Effector memory CD8-positive, alpha-beta T cell (primary cell): ENCODE data around the gene CC2D2A.
"Not testable (repeated sequence)": the region's sequence is repeated elsewhere in the genome, so short reads cannot be mapped to it uniquely, and the experiment has no call there.

ENCODE experiments used
- ATAC-seq: fragments of 150-1000 bp; cut with Tn5 transposase; replicated peaks from 2 replicates; pipeline ENCODE4 v1.10.0; 2021; ENCODE audit warnings: mild to moderate bottlenecking, moderate library complexity
- DNase-seq, 3 experiments: peaks; one replicate each; pipeline ENCODE4 v3.0.0; 2021
- H3K27ac Mint-ChIP-seq, 2 donors: one replicate each; pipeline ENCODE4 v1.8.0; 2022; ENCODE audit warnings: mild to moderate bottlenecking in 2 of 2, mixed read lengths in 2 of 2, moderate library complexity in 2 of 2
- H3K27me3 Mint-ChIP-seq, 2 donors: one replicate each; pipeline ENCODE4 v1.8.0; 2022; ENCODE audit warnings: mixed read lengths in 2 of 2
- H3K36me3 Mint-ChIP-seq: one replicate; pipeline ENCODE4 v1.8.0; 2022; ENCODE audit warnings: mild to moderate bottlenecking, moderate library complexity, mixed read lengths; ENCODE audit not compliant: insufficient read depth
- H3K4me1 Mint-ChIP-seq, 2 donors: one replicate each; pipeline ENCODE4 v1.8.0; 2022; ENCODE audit warnings: low read depth in 2 of 2, mixed read lengths in 2 of 2
- H3K4me3 Mint-ChIP-seq, 2 donors: one replicate each; pipeline ENCODE4 v1.8.0; 2022; ENCODE audit warnings: mild to moderate bottlenecking in 2 of 2, mixed read lengths in 2 of 2, moderate library complexity in 2 of 2
- H3K9me3 Mint-ChIP-seq, 2 donors: one replicate each; pipeline ENCODE4 v1.8.0; 2022; ENCODE audit warnings: mixed read lengths in 2 of 2

Gene CC2D2A

GRCh38 chr4:15612136-15612535 lies 142.5 kb downstream of the CC2D2A start:
- Mint-ChIP-seq H3K36me3 (peaks cover 13% of the 10 kb centered on the region), H3K27me3 (no peaks in the 10 kb centered on the region), H3K27ac (no peak overlapping the region), H3K4me3 (no peak overlapping the region), H3K9me3 (no peaks in the 10 kb centered on the region), H3K4me1 (peaks cover 19 to 31% of the 10 kb centered on the region in 2 donors)
- no peak for DNase-seq
- no peak for ATAC-seq

DNA sequence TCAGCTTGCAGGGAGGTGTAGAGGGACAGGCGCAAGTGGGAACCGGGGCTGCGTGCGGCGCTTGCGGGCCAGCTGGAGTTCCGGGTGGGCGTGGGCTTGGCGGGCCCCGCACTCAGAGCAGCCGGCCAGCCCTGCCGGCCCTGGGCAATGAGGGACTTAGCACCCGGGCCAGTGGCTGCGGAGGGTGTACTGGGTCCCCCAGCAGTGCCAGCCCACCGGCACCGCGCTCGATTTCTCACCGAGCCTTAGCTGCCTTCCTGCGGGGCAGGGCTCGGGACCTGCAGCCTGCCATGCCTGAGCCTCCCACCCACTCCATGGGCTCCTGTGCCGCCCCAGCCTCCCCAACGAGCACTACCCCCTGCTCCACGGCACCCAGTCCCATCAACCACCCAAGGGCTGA lies 145.2 kb downstream of the CC2D2A start:
- not testable (repeated sequence) for H3K4me3 Mint-ChIP-seq, H3K27ac Mint-ChIP-seq, H3K9me3 Mint-ChIP-seq, H3K27me3 Mint-ChIP-seq, DNase-seq, ATAC-seq
- peaks cover 19 to 28% of the 10 kb centered on the region in 2 donors for H3K4me1 Mint-ChIP-seq
- H3K36me3 Mint-ChIP-seq = peaks cover 20% of the 10 kb centered on the region

DNA sequence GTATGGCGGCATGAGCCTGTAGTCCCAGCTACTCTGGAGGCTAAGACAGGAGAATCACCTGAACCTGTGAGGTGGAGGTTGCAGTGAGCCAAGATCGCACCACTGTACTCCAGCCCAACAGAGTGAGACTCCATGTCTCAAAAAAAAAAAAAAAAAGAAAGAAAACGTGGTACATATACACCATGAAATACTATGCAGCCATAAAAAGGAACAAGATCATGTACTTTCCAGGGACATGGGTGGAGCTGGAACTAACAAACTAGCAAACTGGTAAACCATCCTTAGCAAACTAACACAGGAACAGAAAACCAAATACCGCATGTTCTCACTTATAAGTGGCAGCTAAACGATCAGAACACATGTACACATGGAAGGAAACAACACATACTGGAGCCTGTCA lies 147.7 kb downstream of the CC2D2A start:
- not testable (repeated sequence) for H3K9me3 Mint-ChIP-seq, H3K4me3 Mint-ChIP-seq, H3K27me3 Mint-ChIP-seq, H3K36me3 Mint-ChIP-seq, DNase-seq, ATAC-seq
- Mint-ChIP-seq H3K27ac (peak overlapping the region in 1 of 2 donors; percentile 7), H3K4me1 (peaks cover 23 to 38% of the 10 kb centered on the region in 2 donors)

GRCh38 chr4:15636818-15637217 lies 167.1 kb downstream of the CC2D2A start:
- DNase-seq (no peak), ATAC-seq (no peak)
- H3K4me3 Mint-ChIP-seq = no peak overlapping the region
- no peaks in the 10 kb centered on the region for H3K27me3 Mint-ChIP-seq
- peaks cover 83% of the 10 kb centered on the region for H3K36me3 Mint-ChIP-seq
- H3K27ac Mint-ChIP-seq = no peak overlapping the region
- peaks cover 2 to 16% of the 10 kb centered on the region in 2 donors for H3K4me1 Mint-ChIP-seq
- no peaks in the 10 kb centered on the region for H3K9me3 Mint-ChIP-seq

DNA sequence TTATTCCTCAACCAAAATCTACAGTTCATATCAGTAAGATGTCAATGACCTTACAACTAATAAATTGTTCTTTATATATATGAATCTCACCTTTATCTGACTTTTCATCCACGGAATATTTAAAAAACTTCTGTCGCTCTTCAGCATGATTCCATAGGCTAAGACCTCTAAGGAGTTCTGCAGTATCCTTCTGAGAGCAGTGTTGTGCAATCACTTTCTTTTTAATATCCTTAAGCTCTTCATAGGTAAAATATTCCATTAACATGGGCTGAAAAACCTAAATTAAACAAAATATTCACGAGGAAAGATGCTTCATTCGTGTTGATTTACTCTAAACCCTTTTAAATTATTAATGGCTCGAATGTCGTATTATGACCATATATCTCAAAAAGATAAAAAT lies 168.7 kb downstream of the CC2D2A start:
- ATAC-seq = no peak

DNA sequence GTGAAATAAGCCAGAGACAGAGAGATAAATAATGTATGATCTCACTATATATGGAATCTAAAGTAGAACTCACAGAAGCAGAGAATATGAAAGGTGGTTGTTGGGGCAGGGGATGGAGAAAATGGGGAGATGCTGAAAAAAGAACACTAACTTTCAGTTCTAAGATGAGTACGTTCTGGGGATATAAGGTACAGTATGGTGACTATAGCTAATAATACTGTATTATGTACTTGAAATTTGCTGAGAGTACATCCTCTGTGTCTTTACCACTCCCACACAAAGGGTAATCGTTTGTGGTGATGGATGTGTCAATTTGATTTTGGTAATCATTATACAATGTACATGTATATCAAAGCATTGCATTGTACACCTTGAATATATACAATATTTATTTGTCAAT lies 178.9 kb downstream of the CC2D2A start:
- Mint-ChIP-seq H3K4me1 (peaks cover 28 to 56% of the 10 kb centered on the region in 2 donors), H3K36me3 (peaks cover 3% of the 10 kb centered on the region), H3K4me3 (peak overlapping the region in 1 of 2 donors; percentile 7), H3K9me3 (no peaks in the 10 kb centered on the region), H3K27me3 (no peaks in the 10 kb centered on the region), H3K27ac (peak overlapping the region in 1 of 2 donors; percentile 79)
- DNase-seq (no peak), ATAC-seq (no peak)

More for the DNA sequence above, 168.7 kb downstream of the CC2D2A start:
- Mint-ChIP-seq H3K9me3 (no peaks in the 10 kb centered on the region), H3K27ac (no peak overlapping the region), H3K4me1 (peaks cover 6 to 17% of the 10 kb centered on the region in 2 donors), H3K4me3 (no peak overlapping the region), H3K36me3 (peaks cover 78% of the 10 kb centered on the region), H3K27me3 (no peaks in the 10 kb centered on the region)
- no peak for DNase-seq

- peaks cover 31 to 58% of the 10 kb centered on the region in 2 donors for H3K4me1 Mint-ChIP-seq
- ATAC-seq (peak; percentile 80), DNase-seq (peak; percentile 64 to 67 (median 66))
- peaks cover 13% of the 10 kb centered on the region for H3K36me3 Mint-ChIP-seq
- H3K9me3 Mint-ChIP-seq = no peaks in the 10 kb centered on the region
- H3K27me3 Mint-ChIP-seq = no peaks in the 10 kb centered on the region
- peak overlapping the region; percentile 6 to 34 for H3K4me3 Mint-ChIP-seq
- H3K27ac Mint-ChIP-seq = peak overlapping the region in 1 of 2 donors; percentile 79
Measured at GRCh38 chr4:15649914-15650545, 180.3 kb downstream of the CC2D2A start.
